ENCODE measurements around the gene DAGLB. TPM values are rescaled to one million over a fixed set of nuclear protein-coding genes. Genes with fewer than 3 reads are reported as not detected.

The DAGLB gene
- total and polyA plus RNA-seq, 11 donors: 4.1 to 17.2 (median 7.4) TPM

DNA sequence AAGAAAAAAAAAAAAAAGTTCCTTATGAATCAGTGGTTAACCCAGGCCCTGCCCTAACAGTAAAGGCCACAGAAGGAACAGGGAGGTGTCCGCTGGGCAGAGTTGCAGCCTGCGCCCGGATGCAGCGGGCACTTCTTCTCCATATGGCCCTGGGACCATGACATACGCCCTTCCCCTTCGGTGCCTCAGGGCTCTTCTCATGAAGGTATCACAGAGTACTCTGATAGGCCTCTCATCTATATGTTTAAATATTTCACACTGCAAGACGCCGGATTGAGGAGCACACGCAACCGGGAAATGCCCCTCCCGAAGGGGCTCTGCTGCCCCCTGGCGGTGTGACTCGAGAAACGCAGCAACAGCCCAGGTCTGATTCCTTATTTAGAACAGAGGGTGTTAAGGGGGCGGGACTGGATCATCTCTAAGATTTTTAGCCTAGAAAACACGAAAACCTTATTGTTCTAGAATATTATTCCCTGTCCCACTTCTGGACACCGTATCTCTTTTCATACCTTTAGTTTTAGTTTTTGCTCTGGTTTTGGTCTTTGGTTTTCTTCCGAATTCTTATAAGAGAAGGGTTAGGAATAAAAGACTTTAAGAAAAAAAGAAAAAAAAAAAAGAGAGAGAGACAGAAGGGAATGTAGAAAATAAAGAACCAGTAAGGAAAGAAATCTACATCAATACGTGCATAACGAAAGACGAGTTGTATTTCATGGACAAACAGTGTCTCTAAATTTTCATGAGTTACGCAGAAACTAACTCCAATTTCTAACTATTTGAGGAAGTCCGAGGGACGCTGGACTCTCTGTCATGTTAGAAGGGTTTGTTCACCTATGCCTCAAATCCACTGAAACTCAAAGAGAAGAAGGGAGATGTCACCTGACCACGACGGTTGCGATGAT, 12.0 kb downstream of the DAGLB start:
- WGBS, 4 donors: 32 to 36% (median 35%) methylated on average over 27 of the region's 27 CpGs
- ATAC-seq (peak; percentile 69 to 86 (median 84)), DNase-seq (peak; percentile 75 to 90 (median 80))
- no peaks in the 10 kb centered on the region for H3K9me3 ChIP-seq
- peaks cover 0 to 85% (median 29%) of the 10 kb centered on the region in 12 donors for H3K4me1 ChIP-seq
- intact Hi-C loops (cut with DNase I): loop anchor here in 5 of 10 donors (5.0 to 10.0 kb wide), 4 partner anchors 51 to 441 kb away; no protein-coding TSS in a partner anchor
- peak overlapping the region in 8 of 12 donors; percentile 0 to 42 (median 14) for H3K4me3 ChIP-seq
- TF ChIP-seq, protein P1, sequence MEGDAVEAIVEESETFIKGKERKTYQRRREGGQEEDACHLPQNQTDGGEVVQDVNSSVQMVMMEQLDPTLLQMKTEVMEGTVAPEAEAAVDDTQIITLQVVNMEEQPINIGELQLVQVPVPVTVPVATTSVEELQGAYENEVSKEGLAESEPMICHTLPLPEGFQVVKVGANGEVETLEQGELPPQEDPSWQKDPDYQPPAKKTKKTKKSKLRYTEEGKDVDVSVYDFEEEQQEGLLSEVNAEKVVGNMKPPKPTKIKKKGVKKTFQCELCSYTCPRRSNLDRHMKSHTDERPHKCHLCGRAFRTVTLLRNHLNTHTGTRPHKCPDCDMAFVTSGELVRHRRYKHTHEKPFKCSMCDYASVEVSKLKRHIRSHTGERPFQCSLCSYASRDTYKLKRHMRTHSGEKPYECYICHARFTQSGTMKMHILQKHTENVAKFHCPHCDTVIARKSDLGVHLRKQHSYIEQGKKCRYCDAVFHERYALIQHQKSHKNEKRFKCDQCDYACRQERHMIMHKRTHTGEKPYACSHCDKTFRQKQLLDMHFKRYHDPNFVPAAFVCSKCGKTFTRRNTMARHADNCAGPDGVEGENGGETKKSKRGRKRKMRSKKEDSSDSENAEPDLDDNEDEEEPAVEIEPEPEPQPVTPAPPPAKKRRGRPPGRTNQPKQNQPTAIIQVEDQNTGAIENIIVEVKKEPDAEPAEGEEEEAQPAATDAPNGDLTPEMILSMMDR (IDR thresholded peaks at IDR 0.05): peak; percentile 93 to 98 (median 97)
- TF ChIP-seq POLR2A (IDR thresholded peaks at IDR 0.05): no peak
- H3K27me3 ChIP-seq: no peaks in the 10 kb centered on the region
- peak overlapping the region in 11 of 12 donors; percentile 24 to 77 (median 46) for H3K27ac ChIP-seq
- peaks cover 0 to 31% (median 12%) of the 10 kb centered on the region in 9 donors for H3K36me3 ChIP-seq

DNA sequence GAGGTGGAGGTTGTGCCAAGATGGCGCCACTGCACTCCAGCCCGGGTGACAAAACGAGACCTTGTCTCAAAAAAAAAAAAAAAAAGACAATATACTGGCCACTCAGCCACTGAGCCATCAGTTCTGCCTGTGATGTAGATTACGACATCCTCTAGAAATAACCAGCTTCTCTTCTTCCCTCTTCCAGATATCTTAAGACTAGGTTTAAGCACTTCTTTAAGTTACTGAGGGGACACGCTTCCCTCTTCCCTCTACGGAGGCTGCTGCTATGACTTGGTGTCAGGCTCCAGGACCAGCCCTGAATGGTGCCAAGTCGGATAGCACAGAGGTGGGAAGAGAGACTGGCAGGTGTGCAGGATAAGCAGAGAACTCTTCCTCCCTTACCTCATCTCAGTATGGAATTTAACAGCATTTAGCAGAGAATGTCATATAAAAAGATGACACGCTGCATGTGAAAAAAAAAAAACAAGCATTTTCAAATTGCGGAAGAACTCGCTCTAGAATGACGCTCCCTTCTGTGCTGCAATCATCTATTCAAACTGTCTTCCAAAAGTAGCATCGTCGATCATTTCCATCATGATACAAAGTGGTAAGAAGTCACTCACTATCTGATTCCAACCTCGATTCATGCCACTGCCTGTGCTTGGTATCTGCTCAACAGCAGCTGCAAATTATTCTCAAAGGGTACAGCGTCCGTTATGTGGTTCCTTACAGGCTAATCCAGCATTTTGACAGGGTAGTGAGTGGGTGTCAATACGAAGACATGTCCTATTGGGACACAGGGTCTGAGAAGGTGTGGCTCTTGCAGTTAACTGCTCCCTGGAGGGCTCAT, 13.8 kb downstream of the DAGLB start:
- 90 to 93% (median 93%) methylated on average over 17 of the region's 17 CpGs for WGBS, 4 donors
- peak in 3 of 4 donors; percentile 5 to 49 (median 38) for ATAC-seq
- peaks cover 0 to 46% (median 28%) of the 10 kb centered on the region in 9 donors for H3K36me3 ChIP-seq
- peaks cover 0 to 84% (median 27%) of the 10 kb centered on the region in 12 donors for H3K4me1 ChIP-seq
- DNase-seq: no peak
- H3K27ac ChIP-seq: peak overlapping the region in 5 of 12 donors; percentile 12 to 77 (median 40)
- TF ChIP-seq, protein P1 (IDR thresholded peaks at IDR 0.05): no peak
- no peak for TF ChIP-seq POLR2A (IDR thresholded peaks at IDR 0.05)
- no peak overlapping the region for H3K4me3 ChIP-seq
- no peaks in the 10 kb centered on the region for H3K9me3 ChIP-seq
- intact Hi-C loops (cut with DNase I): loop anchor here in 6 of 10 donors (5.0 to 10.0 kb wide), 5 partner anchors 37 to 439 kb away; no protein-coding TSS in a partner anchor
- no peaks in the 10 kb centered on the region for H3K27me3 ChIP-seq

DNA sequence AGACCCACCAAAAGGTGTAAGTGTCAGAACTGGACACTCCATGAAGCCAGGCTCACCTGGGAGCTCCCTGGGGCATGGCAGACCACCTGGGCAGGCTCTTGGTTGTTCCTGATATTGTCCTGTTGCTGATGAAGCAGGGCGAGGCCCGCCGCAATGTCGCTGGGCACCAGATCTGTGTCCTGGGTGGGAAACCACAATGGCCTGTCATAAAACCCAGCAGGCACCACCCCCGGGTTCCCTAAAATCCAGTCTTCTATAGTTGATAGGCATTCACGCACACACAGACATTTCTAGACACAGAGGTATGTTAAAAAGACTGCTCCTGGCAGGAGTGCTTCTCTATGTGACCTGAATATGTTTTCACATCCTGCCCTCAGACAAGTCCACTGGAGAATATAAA, 15.0 kb downstream of the DAGLB start:
- intact Hi-C loops (cut with DNase I): loop anchor here in 6 of 10 donors (5.0 to 10.0 kb wide), 5 partner anchors 35 to 438 kb away; no protein-coding TSS in a partner anchor
- ATAC-seq: no peak
- Histone ChIP-seq H3K4me3 (no peak overlapping the region), H3K36me3 (peaks cover 0 to 58% (median 39%) of the 10 kb centered on the region in 9 donors), H3K27ac (peak overlapping the region in 1 of 12 donors; percentile 77), H3K9me3 (no peaks in the 10 kb centered on the region), H3K27me3 (no peaks in the 10 kb centered on the region), H3K4me1 (peaks cover 0 to 72% (median 16%) of the 10 kb centered on the region in 12 donors)
- no peak for DNase-seq
- WGBS, 4 donors: 86 to 93% (median 91%) methylated on average over 6 of the region's 6 CpGs
- no peak for TF ChIP-seq POLR2A (IDR thresholded peaks at IDR 0.05)
- TF ChIP-seq, protein P1 (IDR thresholded peaks at IDR 0.05): no peak
